COLO668 (cell line): Measurements from ENCODE around the gene ANGPTL7.
"Not testable (repeated sequence)": the region's sequence is repeated elsewhere in the genome, so short reads cannot be mapped to it uniquely, and the experiment has no call there.

Experiments used
- DNase-seq: peaks from one replicate; lab custom pipeline; 2025; ENCODE audit not compliant: unreplicated experiment; lab: John Stamatoyannopoulos, UW

Gene ANGPTL7, protein sequence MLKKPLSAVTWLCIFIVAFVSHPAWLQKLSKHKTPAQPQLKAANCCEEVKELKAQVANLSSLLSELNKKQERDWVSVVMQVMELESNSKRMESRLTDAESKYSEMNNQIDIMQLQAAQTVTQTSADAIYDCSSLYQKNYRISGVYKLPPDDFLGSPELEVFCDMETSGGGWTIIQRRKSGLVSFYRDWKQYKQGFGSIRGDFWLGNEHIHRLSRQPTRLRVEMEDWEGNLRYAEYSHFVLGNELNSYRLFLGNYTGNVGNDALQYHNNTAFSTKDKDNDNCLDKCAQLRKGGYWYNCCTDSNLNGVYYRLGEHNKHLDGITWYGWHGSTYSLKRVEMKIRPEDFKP

DNA sequence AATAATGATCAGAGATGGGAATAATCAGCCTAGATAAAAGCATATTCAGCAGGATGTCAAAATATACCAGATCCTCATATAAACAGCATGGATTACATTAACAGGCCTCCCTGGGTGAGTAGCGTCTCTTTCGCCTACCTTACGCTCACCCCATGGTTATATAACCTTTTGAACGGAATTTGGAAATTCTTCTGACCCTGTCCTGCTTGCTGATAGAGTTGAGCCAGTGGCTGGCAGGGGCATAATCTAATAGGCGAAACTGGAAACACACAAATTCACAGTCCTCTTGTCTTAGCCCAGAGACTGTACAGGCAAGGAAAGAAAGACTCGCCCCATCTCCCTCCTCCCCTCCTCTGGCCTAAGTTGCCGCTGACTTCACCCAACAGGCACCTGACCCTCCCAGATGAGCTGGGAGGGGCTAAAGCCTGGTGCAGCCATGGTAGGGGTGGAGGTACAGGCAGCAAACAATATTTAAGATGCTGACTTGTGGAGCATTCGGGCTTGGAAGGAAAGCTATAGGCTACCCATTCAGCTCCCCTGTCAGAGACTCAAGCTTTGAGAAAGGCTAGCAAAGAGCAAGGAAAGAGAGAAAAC, at the start of gene ANGPTL7:
Gene ANGPTL7 (plus strand): TSS at position 498 of the 594 bp plus-strand sequence. CDS start 225 bp downstream, outside the sequence.
- DNase-seq: no peak

DNA sequence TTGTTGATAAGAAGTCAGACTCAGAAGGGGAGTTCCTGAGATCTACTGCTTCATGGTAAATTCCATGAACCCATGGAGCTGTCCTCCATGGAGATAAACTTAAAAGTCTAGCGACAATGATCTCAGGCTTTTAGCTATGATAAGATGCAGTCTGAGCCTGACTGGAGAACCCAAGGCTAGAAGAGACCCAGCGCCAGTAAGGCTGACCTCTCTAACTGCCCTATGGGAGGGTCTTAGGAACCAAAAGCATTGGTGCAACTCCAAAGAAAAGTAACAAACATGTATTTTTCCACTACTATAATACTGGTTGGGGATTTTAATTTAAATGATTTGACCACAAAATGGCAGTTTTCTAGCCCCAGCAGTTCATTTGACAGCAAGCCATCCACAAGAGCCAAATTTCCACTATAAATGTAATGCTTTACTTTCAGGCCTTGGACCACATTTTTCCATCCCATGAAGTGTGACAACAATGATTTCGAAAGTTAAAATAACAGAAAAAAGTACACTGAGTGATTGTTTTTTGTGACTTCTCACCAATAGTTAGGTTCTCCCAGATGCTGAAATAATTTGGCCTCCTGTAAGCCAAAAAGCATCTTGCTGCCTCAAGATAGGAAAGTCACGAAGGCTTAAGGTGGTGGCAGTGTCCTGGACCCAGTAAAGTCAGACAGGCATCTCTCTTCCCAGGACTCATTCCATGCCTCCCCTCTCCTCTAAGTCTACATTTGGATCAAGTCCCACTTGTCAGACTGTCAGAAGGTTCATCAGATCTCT, 46.4 kb upstream of the ANGPTL7 start:
- no peak for DNase-seq

DNA sequence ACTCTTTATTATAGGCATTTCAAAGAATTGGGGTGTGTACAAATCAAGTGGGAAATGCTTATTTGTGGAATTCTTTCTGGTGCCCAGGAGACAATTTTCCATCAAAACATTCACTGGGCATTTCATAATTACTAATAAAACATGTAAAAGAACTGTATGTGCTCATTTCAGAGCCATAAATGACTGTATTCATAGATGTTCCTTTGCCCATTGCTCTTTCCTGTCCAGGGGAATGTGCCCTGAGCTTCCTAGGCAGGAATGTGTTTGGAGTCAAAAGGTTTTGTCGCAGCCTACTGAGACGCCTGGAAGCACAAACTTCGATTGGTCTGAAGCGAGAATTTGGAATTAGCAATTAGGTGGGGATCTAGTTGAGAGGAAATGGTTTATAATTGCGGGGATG, 45.8 kb upstream of the ANGPTL7 start:
- no peak for DNase-seq

DNA sequence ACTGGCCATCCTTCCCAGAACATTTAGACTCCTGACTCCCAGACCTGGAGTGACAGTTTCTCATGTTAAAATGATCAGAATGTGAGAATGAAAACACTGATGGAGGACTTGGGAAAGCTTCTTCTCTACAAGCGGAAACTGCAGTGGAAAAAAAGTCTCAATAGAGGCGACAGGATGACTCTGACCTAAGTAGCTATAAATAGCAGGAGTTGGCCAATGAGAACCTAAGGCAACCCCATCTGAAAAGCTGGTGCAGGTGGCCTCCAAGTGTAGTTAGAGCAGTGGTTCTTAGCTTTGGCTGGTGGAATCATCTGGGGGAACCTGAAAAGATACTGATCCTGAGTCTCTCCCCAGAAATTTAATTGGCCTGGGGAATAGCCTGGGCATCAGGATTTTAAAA, 45.2 kb upstream of the ANGPTL7 start:
- no peak for DNase-seq

DNA sequence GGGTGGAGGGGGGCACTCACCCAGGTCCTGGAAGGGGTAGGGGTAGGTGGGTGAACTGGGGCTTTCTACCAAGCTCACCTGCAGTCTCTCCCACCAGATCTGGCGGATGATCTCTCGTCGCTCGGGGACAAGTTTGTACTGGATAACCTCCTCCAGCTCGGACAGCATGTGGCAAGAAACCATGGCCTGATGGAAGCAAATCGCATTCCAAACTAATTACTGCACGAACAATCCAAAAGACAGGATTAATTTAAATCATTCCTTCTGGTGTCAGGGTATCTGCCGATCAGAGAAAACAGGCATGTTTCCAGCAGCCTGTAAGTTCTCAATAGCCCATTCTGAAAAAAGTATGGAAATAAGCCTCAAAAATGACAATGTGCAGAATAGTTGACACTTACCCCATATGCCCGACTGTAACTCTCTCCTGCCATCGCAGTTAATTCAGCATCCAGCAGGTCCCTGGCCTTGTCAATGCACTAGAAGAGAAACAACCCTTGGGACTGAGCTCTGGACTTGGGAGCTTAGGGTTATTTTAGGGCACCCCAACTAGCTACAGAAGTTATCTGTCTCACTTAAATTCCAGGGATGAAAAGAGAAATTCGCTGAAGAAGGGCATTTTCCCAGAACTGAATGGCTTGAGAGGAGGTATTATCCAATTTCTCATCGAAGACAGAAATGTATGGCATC, 44.4 kb upstream of the ANGPTL7 start:
- no peak for DNase-seq

DNA sequence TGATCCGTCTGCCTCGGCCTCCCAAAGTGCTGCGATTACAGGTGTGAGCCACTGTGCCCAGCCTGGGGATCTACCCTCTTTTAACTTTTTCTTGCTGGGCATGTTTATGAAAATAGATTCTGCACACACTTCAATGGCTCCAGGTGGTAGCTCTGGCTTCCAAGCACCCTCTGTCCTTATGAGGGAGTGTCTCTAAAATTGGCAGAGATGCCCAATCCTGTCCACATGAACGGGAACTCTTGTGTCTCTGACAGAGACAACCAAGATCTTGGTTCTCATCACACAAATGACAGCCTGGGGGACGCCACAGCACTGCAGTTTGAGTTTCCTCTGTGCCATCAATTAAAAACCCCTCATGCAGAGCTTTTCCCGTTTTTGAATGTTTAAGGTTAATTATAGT, 43.4 kb upstream of the ANGPTL7 start:
- no peak for DNase-seq

DNA sequence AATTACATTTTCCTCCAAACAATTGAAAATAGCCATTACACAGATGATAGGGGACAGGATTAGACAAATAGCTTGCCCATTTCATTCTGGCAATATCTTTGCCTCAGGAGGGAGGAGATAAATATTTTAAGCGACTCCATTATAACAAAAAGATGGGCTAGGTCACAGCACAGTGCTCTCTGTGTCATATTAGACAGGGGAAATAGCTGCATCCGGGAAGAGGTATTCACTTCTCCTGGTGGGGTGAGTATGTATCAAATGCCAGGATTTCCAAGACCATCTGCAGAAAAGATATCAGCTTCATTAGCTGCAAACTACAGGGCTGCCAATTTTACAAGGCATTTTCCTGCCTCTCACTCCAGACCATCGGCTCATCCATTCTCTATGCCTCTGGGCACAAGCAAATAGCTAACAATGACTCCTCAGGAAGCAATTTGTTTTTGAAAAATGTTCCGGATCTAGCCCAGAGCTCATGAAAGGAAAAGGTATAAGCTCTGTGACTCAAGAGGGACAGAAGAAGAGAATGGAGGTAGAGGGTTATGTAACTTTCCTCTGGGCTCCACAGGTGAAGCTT, 41.9 kb upstream of the ANGPTL7 start:
- no peak for DNase-seq

DNA sequence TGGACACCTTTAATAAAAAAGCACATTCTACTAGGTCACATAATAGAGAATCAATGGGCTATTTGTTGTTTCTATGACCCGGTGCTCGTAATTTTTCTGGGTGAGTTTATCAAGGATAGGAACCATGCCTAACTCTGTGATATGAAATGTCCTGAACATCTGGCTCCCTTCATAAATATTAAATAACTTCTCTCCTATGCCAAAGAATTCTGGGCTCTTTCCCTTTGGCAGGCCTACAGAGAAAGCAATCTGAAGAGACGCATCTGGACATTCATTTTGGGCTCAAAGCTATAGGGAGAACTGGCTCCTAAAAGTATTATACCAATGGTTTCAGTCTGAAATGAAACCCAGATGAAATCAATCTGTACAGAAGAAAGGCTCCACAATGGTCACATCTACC, 38.8 kb upstream of the ANGPTL7 start:
- DNase-seq: no peak

DNA sequence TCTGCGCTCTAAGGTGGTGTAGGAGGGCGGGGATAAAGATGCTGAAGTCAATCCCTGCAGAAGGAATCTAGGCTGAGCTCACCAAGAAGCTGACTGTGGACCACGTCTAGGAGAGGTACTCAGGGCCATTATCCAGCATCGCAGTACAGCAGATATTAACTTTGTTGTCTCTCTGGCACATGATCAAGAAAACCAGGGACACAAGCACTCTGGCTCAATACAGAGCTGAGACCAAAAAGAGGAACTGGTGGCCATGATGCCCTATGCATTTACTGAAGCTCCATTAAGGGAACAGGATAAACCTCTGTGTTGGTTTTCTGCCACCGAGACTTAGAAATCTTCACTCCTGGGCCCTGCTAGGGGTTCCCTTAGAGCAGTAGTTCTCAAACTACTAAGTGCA, 38.0 kb upstream of the ANGPTL7 start:
- no peak for DNase-seq

DNA sequence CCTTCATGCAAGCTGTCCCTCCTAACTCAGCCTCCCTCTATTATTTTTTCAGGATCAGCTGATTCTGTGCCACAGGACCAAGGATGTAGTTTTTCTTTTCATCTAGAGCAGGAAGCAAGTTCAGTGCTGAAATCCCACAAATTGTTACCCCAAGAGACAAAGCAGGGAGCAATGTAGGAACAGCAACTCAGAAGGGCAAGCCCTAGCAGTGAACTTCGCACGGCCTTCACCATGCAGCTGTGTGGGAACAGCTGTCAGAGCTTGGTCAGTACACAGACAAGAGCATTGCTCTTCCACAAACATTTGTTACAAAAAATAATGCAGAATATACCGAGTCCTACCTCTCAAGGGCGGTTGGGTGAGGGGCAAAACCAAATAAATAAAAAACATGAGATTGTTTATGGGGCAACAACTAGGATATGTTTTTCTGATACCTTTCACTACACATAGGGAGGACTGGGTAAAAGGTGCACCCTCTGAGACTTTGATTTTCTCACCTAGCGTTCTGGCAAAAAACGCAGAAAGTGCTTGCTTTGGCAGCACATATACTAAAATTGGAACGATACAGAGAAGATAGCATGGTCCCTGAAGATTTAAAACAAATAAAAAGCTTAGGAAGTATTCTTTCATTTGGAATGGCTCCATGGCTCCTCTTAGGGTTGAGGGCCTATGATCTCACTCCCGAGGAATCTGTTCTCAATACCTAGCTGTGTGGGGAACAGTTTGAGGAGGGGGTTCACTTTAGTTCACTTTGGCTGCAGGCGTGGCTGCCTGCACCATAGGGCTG, 37.1 kb upstream of the ANGPTL7 start:
- no peak for DNase-seq

DNA sequence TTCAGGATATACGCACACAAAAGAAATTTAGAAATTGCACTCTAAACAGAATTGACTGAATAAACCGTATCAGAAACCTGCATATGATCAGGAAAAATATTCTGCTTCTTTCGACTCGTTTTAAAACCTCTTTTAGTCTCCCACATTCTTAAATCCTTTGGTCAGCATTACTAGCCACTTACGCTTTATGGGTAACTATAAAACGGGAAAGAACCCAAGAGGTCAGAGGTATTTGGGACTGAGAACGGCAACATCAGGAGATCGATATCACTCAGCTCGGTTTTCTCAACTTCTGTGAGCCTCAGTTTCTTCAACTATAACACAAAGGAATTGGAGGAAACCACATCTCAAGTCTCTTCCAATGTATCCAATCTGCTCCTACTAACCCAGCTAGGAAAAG, 36.4 kb upstream of the ANGPTL7 start:
- DNase-seq: no peak

DNA sequence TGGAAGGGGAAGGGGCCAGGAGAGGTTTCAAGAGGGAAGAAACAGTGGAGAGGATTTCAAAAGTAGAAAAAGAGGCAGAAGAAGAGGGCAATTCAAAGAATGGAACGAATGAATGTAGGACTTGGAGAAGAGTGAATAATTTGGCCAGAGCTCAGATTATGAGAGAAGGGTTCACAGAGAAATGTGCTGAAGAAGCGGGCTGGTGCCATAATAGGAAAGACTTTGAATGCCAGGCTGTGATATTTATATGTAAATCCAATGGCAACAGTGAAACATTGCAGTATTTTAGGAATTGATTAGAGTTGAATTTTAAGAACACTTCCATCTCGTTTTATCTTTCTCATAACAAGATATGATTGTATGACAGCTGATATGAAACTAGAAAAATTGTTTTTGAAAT, 36.0 kb upstream of the ANGPTL7 start:
- DNase-seq: no peak

DNA sequence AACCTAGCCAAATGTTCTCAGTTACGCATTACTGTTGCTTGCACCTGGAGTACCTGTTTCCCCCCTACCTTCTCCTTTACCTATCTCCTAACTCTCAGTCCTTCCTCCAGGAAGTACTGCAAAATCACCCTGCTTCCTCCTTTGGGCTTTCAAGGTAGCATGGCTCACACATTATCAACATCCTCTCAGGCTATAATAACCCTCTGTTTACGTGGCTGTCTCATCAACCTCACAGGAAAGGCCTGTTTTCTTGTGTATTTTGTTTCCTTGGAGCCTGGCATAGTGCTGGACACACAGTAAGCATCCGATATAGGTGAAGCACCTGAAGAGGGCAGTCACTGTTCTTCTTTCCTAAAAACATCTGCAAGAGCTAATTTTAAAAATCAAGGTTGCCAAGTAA, 32.7 kb upstream of the ANGPTL7 start:
- no peak for DNase-seq

DNA sequence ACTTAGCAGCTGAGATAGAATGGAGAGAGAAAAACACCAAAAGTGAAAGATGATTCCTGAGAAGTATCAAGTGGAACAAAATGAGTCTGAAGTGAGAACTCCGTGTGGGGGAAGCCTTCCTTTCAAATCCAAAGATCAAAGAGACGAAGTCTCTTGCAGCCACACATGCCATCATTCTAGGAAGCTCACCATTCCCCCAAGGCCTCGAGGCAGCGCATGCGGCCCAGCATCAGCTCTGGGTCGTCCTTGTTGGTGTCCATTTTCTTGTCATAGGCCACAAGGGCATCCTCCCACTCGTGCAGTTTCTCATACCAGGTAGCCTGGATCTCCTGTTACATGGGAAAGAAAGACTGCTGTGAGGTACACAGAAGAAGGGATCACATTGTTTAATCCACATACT, 32.2 kb upstream of the ANGPTL7 start:
- no peak for DNase-seq

DNA sequence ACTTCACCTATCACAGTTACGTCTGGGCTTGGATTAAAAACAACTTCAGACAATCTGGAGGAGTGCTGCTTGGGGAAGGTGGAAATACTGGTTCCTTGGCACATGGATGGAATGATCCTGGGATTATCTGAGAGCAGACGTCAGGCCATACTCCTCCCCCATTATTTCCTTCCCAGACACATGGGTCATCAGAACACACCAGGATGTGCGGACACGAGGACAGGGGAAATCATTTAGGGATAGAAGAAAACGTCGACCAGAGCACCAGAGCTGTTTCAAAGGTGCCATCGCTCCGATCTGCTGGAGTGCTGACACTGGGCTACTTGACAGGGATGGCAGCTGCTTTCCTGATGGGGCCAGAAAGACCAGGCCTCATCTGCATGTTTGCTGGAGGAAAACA, 31.8 kb upstream of the ANGPTL7 start:
- DNase-seq: no peak

DNA sequence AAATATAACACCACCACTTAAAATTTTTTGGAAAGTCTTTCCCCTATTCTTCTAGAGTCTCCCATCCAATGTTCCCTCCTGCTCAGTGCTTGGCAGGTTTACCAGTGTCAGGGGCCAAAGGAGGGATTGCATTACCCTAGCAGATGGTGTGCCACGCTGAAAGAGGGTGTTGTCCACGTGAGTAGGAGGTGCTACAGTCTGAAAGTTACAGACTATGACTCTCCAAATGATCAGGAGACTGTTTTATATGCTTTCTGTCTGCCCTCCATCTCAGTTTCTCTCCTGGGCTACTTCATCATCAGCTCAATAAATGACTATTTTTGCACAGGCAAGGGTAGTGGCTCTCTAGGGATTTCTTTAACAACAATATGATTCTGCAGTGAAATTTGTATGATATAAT, 31.3 kb upstream of the ANGPTL7 start:
- DNase-seq: no peak

DNA sequence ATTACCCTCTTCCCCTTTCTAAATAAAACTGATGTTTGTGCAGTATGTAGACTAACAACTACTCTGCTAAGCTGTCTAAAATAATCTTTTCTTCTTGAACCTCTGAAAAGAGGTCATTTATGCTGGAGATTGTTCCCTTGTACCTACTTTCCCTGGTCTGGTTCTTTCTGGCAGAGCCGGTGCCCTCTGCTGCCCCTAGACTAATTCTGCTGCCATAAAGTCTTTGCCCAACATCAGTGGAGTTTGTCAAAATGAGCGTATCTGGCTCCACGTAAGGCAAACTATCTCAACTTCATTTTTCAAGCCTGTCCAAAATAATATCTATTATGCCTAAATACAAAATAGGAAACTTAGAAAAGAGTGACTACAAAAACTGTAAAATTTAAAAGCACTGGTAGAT, 30.9 kb upstream of the ANGPTL7 start:
- DNase-seq: no peak

DNA sequence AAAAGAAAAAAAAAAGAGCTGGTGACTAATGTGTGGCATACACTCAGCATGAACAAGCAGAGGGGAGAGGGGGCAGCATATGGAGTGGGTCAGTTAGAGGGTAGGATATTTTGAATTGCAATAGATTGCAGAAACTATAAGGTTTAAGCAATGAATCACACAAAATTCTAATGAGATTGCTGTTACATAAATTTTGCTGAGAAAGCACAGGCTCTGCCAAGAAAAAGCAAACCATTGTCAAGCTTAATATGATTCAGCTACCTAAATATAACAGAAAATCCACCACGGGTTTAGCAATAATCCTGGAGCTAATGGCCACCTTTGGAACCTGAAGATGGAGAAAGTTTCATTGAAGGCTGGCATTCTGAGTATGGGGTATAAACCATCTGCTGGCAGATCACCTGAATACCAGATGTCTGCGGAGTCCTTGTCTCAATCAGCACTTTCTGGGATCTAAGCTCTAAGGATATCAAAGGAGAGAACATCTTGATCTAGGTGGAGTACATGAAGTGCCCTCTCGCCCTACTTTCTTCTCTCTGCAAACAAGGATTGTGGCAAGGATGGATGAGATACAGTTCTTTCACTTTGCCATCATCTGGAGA, 30.3 kb upstream of the ANGPTL7 start:
- DNase-seq: no peak

DNA sequence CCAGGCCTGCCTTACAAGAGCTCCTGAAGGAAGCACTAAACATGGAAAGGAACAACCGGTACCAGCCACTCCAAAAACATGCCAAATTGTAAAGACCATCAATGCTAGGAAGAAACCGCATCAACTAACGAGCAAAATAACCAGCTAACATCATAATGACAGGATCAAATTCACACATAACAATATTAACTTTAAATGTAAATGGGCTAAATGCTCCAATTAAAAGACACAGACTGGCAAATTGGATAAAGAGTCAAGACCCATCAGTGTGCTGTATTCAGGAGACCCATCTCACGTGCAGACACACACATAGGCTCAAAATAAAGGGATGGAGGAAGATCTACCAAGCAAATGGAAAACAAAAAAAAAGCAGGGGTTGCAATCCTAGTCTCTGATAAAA, 26.4 kb upstream of the ANGPTL7 start:
- not testable (repeated sequence) for DNase-seq

DNA sequence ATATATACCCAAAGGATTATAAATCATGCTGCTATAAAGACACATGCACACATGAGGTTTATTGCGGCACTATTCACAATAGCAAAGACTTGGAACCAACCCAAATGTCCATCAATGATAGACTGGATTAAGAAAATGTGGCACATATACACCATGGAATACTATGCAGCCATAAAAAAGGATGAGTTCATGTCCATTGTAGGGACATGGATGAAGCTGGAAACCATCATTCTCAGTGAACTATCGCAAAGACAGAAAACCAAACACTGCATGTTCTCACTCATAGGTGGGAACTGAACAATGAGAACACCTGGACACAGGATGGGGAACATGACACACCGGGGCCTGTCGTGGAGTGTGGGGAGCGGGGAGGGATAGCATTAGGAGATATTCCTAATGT, 22.4 kb upstream of the ANGPTL7 start:
- not testable (repeated sequence) for DNase-seq
